T-helper 2 cell (primary cell): ENCODE measurements around the gene TM4SF4.
"Not testable (repeated sequence)": the region's sequence is repeated elsewhere in the genome, so short reads cannot be mapped to it uniquely, and the experiment has no call there.

ENCODE experiments used
- DNase-seq, 5 experiments: peaks; one replicate each; pipeline versions ENCODE4 v3.0.0 to v3.0.0-alpha.2; 2012 to 2022
- total RNA-seq, 2 donors: gene quantifications; one replicate each; lab custom pipeline; 2026; lab: John Stamatoyannopoulos, UW

TM4SF4 gene
- total RNA-seq = 0 reads per million in 2 donors

DNA sequence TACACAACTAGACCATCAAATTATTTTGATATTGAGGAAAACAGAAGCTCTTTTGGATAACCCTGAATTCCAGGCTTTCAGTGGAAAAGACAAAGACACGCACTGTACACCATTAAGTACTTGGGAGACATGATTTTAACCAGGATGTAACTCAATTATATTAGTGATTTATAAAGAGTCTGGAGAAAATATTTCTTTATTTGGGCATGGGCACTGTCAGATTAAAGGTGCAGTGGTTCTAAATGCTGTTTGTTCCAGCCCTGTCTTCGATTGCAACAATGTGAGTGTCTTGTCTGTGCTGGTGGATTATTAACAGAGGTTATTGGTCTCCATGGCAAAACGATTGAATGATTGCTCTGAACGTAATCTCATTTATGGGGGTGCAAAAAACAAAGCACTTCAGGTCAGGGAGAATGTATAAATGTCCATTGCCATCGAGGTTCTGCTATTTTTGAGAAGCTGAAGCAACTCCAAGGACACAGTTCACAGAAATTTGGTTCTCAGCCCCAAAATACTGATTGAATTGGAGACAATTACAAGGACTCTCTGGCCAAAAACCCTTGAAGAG, at the start of gene TM4SF4:
TM4SF4 (plus strand) TSS at position 448 of the 568 bp plus-strand sequence. CDS start 181 bp downstream, outside the sequence.
- no peak for DNase-seq

DNA sequence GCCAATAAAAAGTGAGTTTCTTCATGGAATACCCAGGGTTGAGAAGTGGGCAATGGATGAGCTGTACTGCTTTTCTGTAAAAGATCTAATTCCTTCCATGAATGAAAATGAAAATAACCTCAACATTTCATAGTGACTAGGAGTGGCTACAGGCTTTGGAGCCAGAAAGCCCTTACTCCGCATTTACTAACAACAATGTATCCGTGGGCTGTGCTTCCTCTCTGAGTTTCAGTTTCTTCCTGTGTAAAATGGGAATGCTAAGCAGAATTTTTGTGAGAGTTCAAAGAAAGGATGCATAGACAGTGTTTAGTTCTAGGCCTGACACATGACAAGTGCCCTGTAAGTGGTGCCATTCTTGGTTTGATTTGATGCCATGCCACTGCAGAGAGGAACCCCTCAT, 49.6 kb upstream of the TM4SF4 start:
- no peak for DNase-seq

DNA sequence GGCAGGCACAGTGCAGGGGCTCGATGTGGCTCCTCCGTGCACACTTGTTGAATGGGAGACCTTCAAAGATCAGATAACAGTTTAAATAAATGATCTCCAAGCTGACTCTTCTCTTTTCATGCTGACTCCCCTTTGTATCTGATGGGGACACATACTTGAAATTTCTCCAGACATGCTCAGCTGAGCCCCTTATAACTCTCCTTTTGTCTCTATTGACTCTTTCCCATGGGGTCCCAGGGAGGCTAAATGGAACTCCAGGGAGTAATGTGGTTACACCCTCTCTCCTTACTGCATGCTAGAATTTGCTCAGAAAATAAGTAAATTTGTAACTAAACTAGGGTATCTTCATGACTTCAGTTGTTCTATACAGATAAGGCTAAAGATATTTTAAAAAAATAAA, 48.2 kb upstream of the TM4SF4 start:
- DNase-seq = no peak

GRCh38 chr3:149428087-149428486, 46.4 kb upstream of the TM4SF4 start:
- DNase-seq = no peak

GRCh38 chr3:149430216-149430615, 44.3 kb upstream of the TM4SF4 start:
- DNase-seq = no peak

DNA sequence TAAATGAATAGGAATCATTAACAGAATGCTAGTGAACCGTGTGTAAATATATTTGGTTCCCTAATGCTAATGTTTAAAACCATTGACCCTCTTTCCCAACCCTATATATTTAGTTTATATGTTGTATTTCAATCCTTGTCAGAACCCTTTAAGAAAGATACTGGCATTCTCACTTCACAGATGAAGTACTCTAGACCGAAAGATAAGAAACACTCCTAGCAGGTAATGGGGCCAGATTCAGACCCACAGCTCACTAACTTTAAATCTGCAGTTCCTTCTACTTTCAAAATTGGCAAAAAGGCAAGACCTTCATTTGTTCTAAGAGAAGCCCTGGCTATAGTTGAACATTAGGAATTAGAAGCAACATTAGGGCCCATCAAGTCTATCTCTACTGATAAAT, 42.3 kb upstream of the TM4SF4 start:
- no peak for DNase-seq

DNA sequence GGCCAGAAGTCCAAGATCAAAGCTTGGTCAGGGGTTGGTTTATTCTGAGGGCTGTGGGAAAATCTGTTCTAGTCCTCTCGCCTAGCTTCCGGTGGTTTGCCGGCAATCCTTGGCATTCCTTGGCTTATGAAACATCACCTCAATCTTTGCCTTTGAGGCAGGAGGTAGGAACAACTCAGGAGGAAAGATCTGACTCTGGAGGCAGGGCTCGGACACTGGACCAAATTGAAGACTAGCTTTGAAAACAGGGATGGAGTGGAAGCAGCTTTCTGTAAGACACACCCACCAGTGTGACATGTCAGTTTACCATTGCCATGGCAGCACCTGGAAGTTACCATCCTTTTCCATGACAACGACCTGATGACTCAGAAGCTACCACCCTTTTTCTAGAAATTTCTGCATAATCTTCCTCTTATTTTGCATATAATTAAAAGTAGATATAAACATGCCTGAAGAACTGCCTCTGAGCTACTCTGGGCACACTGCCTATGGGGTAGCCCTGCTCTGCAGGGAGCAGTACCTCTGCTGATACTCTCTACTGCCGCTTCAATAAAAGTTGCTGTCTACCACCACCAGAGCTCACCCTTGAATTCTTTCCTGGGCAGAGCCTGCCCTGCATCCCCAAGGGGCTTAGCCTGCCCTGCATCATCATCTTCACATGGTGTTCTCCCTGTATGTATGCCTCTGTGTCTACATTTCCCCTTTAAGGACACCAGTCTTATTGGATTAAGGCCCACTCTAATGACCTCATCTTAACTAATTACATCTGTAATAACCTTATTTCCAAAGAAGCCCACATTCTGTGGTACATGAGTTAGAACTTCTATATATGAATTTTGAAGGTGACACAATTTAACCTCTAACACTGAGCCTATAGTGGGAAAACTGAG, 38.3 kb upstream of the TM4SF4 start:
- no peak for DNase-seq

DNA sequence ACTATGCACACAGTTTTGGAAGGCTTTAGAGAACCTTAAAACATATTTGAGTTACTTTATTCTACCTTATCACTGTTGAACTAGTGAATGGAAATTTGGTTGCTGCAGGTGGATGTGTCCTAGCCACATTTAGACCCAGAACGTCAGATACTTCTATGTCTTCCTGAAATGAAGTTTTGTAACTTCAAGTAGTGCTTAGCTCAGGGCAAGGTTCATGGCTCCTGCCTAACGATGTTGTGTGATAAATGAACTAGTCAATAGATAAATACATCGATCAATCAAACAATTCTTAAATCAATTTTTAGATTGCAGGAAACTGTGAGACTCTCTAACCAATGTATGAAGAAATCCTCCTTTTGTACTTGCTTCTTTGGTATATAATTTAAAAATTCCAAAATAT, 37.2 kb upstream of the TM4SF4 start:
- no peak for DNase-seq

GRCh38 chr3:149437710-149438109, 36.8 kb upstream of the TM4SF4 start:
- no peak for DNase-seq

GRCh38 chr3:149438981-149439380, 35.5 kb upstream of the TM4SF4 start:
- no peak for DNase-seq

- no peak for DNase-seq
Observed at GRCh38 chr3:149441642-149442041, 32.9 kb upstream of the TM4SF4 start.

GRCh38 chr3:149442043-149442442, 32.5 kb upstream of the TM4SF4 start:
- DNase-seq = no peak

DNA sequence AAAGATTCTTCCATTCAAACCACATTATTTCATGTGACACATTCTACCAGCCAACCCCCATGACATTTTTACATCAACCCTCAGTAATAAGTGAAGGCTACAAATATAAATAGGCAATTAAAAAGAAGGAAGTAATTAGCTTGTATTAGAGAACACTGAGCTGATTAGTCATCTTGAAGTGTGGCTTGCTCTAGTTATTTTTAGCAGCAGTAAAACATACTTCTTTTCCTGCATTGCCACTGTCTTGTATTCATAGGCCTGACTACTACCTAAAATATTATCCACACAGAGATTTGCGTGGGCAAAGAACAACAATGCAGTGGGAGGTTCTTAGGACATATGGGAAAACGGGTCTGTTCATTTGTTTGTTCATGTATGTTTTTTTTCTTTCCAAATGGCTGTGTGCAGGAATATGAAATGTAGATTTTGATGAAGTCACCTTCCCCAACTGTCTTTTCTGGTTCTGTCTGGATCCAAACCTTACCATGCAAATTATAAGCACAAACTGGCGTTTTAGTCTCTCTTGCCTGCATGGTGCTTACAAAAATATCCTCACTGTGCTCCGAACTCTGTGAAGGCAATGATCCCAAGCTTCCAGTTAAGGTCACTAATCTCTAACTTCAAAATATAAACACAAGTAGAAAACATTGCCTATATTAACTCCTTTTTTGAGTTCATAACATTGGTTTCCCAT, 31.5 kb upstream of the TM4SF4 start:
- DNase-seq = no peak

DNA sequence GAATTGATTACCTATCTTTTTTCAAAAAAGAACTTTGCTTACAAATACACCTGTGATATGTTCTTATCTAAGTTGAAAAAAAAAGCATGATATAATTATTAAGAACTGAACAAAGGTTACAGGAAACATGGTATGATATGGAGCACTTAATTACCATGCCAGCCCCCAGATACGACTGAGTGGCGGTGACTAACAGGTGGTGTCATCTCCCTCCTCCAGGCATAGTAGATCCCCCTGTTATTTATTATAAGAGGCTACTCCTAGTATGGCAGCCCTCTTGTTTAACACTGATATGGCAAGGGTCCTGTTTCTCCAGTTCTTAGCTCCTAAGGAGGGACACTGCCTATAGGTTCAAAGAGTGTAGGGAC, 31.0 kb upstream of the TM4SF4 start:
- no peak for DNase-seq

- DNase-seq = not testable (repeated sequence)
Observed at GRCh38 chr3:149444867-149445266, 29.6 kb upstream of the TM4SF4 start.

GRCh38 chr3:149448331-149448831, 26.1 kb upstream of the TM4SF4 start:
- DNase-seq = peak in 1 of 5 experiments; percentile 59

GRCh38 chr3:149449182-149449581, 25.3 kb upstream of the TM4SF4 start:
- DNase-seq = no peak

- no peak for DNase-seq
Observed at GRCh38 chr3:149449799-149450198, 24.7 kb upstream of the TM4SF4 start.

GRCh38 chr3:149450281-149450680, 24.2 kb upstream of the TM4SF4 start:
- no peak for DNase-seq

DNA sequence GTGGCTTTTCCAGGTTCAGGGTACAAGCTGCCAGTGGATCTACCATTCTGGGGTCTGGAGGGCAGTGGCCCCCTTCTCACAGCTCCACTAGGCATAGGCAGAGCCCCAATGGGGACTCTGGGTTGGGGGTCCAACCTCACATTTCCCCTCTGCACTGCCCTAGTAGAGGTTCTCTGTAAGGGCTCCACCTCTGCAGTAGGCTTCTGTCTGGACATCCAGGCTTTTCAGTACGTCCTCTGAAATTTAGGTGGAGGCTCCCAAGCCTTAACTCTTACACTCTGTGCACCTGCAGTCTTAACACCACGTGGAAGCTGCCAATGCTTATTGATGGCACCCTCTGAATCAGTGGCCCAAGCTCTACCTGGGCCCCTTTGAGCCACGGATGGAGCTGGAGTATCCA, 22.5 kb upstream of the TM4SF4 start:
- no peak for DNase-seq

- no peak for DNase-seq
Observed at GRCh38 chr3:149453140-149453805, 21.2 kb upstream of the TM4SF4 start.

GRCh38 chr3:149454746-149455145, 19.8 kb upstream of the TM4SF4 start:
- DNase-seq = no peak

GRCh38 chr3:149455366-149455765, 19.1 kb upstream of the TM4SF4 start:
- DNase-seq = no peak
